GM20431 (cell line): ENCODE results near the gene ARHGAP32.

ENCODE experiments used
- in situ Hi-C: fragments of 300-500 bp; cut with MseI, MboI; formaldehyde crosslinking; loops from one replicate; pipeline ENCODE4 v1.15.0; 2020; ENCODE audit warnings: low sequenced_read_pairs; ENCODE audit not compliant: unreplicated experiment

ARHGAP32 gene

DNA sequence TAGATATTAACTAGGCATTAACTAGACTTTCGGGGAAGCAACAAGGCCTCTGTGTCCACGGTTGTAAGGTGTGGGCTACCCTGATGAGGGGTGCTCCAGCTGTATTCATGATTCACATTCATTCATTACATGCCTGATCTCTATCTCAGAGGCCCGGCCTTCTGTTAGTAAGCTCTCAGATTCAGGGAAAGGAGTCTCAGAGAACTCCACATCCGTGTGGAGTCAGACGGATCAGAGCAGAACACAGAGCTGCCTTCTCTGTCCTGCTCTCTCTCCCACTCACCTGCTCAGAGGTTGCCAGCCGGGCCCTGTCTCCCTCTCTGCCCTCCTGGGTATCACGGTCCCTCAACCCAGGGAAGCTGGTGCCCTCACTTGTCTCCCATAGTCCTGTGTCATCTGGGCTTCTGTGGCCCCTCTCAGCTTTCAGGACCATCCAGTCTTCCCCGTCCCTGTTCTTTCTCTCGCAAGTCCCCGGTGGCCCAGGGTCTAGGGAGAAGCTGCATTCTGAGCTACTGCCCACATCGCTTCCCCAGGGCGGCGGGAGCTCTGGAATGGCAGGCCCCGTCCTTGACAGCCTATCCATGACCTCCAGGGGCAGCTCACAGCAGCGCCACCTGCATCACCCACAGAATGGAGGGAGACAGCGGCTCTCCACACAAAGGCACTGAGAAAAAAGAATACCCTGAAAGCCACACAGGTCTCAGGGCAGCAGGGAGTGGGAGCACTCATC, 253.8 kb downstream of the ARHGAP32 start:
- in situ Hi-C loops = no loop called here

DNA sequence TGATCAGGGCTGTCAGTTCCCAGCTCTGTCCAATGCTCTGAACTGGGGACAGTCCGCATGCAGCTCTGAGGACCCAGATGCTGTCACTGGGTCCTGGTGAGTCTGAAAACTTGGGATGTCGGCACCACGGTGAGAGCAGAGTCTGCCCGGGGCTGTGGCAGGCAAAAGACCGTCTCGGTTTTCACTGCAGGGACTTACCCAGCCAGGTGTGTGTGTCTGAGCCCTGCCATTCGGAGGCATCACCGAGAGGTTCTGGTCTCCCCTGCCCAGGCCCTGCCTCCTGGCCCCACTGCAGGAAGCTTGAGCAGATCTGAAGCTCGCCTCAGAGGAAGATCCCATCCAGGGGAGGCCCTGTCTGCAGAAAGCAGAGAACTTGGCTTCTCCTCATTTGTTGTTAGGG, 254.6 kb downstream of the ARHGAP32 start:
- in situ Hi-C loops = no loop called here

DNA sequence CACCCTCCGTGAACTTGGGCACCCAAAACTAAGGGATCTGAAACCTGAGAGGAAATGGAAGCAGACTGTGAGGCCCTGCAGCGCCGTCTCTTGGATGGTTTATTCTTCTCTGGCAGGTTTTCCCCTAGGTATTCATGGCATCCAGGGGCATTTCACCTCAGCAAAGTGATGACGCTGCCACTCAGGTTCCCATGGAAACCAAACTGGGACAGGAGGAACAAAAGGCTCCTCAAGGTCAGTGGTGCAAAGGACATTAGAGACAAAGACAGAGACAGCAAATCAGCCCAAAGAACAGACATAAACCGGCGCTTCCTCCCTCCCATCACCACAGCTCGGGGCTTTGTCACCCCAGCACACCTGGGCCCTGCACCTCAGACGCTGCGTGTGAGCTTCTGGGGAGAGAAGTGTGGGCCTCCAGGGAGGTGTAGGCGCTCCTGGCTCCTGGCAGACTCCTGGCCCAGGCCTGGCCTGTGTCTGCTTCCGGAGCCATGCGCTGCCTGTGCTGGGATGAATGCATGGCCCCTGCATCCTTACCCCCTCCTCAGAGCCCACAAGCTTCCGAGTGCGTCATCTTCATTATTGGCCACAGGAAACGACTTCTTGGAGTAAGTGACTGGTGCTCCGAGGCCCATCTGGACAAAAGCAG, 255.4 kb downstream of the ARHGAP32 start:
- in situ Hi-C loops = no loop called here

DNA sequence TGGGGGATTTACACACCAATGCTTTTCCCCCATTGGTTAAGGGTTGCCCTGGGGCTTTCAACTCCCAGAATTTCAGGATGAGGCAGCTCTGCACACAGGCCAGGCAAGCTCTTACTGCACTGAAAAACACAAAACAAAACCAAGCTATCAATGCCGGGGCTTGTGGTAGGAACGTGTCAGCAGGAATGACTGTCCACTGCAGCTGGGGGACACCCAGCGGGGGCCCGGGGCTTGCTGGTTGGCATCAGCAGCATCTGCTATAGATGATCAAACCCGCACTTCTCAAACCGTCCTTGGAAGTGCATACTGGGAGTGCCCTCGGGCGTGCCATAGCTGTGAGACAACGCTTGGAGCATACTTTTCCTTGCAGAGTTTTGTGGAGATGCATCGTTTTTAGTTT, 257.2 kb downstream of the ARHGAP32 start:
- in situ Hi-C loops = no loop called here

DNA sequence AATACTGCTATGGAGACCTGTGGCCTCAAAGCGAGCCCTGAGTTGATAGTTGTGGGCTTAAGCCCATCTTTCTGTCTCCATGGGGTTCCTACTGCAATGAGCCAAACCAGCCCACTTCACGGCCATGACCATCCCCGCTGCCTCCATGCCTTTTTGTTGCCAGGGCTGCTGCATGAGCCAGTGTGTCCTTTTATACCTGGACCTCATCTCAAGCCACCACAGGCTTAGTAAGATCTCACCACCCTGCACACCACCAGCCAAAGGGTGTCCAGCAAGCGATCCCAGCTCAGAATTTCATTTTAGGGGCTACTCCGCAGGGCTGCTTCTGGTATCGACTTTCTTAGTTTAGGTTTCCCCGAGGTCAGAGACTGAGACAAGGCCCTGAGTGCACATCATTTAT, 257.8 kb downstream of the ARHGAP32 start:
- in situ Hi-C loops = no loop called here

DNA sequence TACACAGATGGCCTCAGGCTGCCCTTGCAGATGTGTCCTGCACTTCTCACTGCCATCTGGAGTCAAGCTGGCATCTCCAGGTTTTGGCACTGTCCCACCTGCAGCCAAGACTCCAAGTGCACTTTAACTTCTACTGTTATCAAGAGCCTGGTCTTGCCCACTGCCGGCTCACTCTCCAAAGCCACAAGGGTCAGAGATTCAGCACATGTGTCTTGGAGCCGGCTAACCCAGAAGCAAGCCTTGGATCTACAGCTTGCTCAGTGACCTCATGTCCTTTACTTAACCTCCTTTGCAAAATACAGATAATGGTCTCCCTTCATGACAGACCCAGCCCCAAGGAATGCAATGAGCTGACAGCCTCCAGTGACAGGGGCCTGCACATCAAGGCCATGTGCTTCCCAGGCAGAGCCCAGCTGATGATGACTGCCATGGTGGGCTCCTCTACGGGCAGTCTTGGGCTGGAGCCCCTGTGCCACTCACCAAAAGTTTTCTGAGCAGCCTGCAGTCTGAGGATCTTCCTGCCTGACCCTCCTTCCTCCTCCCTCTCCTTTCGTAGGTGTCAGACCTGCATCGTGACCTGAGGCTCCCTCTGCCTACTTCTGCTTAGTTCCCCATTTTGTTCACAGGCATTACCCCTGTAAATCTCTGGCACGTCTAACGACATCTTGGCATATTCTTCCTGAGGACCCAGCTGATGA, 258.5 kb downstream of the ARHGAP32 start:
- in situ Hi-C loops = no loop called here

DNA sequence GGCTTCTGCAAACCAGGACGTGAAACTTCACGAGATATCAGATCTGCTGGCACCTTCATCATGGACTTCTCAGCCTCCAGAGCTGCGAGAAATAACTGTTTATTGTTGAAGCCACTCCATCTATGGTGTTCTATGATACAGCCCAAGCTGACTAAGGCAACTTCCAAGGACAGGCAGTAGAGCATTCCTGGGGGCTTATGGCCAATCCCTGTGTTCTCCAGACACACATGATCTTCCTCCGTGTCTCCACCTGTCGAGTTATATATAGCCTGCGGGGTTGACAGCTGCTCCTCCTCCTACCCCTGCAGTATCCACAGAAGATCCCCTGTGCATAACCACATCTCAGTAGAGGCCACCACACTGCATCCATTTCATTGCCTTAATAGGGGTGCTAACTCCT, 260.5 kb downstream of the ARHGAP32 start:
- in situ Hi-C loops = no loop called here

DNA sequence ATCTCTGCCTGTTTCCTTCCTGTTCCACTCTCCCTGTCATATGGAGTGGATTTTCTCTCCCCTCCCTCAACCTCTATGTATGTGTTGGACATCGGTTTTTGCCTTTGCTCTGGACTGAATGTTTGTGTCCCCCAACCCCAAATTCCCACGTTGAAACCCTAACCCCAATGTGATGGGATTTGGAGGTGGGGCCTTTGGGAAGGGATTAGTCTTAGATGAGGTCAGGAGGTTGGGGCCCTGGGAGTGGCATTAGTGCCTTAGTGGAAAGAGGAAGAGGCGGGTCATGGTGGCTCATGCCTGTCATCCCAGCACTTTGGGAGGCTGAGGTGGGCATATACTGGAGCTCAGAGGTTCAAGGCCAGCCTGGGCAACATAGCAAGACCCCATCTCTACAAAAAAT, 261.1 kb downstream of the ARHGAP32 start:
- in situ Hi-C loops = no loop called here

DNA sequence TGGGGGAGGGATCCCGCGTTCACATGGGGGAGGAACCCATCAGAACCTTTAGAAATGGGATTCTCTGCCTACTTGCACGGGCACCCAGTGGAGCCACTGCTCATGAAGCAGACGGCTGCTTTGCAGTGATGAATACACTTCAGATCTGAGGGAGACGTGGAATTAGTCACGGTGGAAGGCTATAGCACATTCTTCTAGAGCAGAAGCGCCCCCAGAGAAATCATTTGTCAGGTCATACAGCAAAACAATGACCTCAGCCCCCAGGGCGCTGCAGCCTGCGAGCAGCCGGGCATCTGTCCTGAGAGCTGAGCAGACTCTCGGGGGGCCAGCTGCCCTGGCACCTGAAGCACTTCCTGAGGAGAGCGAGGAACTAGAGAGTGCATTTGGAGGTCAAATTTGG, 262.1 kb downstream of the ARHGAP32 start:
- in situ Hi-C loops = no loop called here

DNA sequence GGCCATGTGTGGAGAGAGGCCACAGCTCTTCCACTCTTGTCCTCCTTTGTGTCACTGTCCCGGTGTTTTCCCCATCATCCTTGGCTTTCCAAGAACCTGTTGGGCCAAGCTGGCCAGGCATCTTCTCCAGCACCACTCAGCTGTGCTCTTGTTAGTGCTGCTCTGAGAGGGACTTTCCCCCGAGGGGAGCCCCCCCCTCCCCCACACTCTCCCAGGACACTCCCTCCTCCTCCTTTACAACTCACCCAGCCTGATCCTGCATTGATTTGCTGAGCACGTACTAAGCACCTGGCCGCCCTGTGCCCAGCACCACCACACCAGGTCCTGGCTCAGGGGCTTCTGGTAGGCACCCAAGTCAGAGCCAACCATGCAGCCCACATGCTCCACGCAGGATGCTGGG, 262.7 kb downstream of the ARHGAP32 start:
- in situ Hi-C loops = no loop called here

DNA sequence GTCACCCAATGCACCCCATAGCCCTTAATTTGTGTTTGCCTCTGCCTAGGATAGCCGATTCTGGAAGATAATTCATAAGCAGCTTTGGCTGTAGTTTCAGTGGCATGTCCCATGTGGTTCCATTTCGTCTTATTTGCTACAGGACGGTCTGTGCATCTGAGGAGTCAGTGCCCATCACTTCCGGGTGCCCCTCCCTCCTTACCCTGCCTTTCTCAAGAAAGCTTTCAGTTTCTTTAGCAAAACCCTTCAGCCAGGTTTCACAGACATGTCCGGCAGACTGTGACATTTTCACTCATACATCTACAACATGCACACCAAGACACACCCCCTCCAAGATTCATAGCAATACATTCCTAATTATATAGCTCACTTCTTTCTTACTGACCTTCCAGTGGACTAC, 263.7 kb downstream of the ARHGAP32 start:
- in situ Hi-C loops = no loop called here

DNA sequence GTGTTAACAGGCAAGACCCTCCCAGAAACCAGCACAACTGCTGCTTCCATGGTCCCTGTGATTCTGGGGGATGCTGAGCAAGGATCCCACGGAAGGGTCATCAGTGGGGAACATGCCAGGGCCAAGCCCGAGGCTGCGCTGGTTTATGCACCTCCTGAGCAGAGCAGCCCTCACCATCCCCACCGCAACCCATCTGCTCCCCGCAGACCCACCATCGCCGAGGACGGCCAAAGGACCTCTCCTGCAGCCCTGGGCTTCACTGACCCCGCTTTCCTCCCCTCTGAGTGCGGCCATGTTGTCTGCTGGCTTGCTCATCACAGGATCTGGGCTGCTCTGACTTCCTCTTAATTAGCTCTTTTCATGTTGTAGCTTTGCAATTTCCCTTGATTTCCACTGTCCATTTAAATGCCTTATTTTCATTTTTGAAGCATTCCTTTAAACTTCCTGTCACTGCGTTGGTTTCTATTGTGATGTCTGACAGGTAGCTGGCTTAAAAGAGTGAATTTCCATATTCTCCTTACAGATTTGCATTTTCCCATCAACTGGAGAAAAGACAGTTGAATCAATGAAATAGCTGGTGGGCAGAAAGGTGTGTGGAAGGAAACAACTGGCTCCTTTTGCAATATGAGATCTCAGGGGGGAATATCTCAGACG, 264.3 kb downstream of the ARHGAP32 start:
- in situ Hi-C loops = no loop called here

DNA sequence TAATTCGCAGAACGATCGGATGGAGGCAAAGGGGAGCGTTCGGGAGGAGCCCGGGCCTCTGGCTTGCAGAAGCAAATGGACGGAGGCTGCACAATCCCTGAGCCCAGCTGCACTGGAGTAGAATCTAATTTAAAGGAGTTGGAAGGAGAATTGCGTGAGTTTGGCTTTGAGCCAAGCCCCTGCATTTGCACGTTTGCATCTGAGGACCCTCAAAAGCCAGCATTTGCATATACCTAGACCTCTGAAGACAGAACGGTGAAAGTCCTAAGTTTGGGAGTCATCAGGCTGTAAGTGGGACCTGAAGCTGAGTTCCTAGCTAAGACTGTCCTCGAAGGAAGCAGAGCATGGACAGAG, 265.0 kb downstream of the ARHGAP32 start:
- in situ Hi-C loops = no loop called here

DNA sequence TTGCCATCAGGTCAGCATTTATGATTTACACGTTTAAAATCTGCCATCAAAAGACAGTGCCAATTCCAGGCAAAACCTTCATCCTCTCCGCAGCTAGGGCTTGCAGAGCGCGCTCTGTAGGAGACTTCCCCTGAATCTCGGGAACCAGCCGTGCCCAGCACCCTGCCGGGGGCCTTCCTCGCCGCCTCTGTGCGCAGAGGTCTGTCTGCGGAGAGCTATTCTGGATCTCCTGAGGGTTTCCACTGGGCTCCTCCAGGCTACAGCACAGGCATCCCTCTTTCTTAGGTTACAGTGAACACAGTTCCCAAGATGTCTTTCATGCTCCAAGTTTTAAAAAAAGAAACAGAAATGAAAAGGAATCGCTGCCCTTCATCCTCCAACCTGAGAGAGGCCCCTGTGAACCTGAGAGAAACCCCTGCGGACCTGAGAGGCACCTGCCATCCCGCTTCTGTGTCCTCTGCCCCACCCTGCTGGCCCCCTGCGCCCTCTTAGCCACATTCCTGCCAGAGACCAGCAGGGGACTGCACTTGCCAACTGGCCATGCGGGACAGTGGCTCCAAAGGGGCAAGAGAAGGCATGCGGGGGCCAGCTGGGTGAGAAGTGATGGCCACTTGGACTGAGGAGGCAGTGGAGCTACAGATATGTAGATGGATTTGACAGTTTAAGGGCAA, 265.6 kb downstream of the ARHGAP32 start:
- in situ Hi-C loops = no loop called here

DNA sequence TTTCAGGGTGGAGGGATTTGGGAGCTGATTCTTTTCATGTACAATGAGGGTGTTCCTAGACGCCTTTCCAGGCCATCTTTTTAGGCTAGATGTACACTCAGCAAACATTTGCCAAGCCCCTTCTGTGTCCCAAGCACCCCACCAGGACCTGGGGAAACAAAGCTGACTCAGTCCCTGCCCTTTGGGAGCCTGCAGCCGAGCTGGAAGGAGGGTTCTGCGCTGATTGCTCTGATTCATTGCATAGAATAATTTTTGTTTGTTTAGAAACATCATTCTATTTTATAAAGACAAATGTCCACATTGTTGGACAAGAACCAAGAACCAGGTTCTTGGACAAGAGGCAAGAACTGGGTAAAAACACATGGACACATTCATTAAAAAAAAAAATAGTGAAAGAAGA, 266.1 kb downstream of the ARHGAP32 start:
- in situ Hi-C loops = no loop called here

DNA sequence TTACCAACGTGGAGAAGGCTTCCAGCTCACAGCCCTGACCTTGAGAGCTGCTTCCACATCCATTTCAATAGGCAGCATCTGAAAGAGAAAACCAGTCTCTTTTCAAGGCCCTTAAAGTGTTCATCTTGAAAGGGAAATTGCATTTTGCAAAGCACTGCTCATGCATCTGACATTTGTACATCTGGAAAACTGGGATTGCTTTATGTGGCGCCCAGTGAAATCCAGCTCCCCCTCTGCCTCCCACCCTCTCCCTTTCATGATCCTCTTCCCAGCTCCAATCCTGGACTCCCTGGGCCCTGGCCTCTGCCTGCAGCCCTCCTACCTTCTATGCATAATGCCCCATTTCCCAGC, 266.9 kb downstream of the ARHGAP32 start:
- in situ Hi-C loops = no loop called here

DNA sequence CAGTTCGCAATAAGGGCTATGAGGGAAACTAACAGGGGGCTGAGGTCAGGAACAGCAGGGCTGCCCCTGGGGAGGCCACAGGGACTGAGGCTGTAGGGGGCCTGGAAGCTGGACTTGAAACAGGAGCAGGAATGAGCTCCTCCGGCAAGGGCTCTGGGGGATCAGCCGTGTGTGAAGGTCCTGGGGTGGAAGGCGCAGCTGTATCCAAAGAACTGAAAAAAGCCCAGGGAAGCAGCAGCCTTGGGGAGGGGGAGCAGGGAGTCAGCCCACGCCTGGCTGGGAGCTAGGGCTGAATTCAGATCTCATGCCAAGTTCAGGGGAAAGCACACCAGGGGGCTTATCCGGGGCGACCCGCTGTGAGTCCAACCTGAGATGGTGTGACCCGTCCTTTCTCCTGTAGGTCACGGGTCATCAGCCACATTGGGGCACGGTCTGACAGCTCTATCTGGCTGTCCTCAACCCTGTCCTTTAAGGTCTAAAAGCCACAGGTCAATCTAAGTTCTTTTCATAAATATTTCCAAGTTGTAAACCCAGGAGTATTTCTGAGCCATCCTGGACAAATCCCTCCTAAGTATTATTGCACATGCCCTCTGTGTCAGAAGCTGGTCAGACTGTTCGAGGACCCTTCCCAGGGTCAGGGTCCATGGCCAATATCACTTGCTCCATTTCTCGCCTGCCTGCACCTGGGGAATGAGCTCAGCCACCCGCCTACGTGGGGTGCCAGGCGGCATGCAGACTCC, 267.4 kb downstream of the ARHGAP32 start:
- in situ Hi-C loops = no loop called here

DNA sequence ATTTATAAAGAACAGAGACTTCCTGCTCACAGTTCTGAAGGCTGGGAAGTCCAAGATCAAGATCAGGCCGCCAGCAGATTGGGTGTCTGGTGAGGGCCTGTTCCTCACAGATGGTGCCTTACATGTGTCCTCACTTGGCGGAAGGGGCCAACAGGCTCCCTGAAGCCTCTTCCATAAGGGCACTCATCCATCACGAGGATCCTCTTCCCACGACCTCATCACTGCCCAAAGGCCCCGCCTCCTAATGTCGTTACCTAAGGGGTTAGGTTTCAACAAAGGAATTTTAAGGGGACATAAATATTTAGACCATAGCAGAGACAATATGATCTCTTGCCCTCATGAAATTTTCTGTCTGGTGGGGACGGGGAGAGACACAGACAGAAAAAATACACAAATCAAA, 268.0 kb downstream of the ARHGAP32 start:
- in situ Hi-C loops = no loop called here

DNA sequence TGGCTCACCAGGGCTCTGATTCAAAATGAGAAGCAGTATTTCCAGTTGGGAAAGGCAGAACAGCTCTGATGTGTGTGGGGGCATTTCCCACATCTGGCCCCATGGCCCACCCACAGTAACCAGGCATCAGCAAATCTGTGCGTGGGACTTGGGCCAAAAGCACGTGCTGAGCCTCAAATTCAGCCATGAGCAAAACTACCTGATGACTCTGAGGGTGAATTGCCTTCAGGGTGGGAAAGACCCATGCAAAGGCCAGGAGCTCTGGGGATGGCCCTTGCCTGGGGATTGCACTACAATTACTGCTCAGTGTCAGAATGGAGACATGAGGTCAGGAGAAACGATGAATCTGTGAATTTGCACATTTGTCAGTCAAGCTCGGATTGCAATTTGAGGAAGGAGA, 270.3 kb downstream of the ARHGAP32 start:
- in situ Hi-C loops = no loop called here

DNA sequence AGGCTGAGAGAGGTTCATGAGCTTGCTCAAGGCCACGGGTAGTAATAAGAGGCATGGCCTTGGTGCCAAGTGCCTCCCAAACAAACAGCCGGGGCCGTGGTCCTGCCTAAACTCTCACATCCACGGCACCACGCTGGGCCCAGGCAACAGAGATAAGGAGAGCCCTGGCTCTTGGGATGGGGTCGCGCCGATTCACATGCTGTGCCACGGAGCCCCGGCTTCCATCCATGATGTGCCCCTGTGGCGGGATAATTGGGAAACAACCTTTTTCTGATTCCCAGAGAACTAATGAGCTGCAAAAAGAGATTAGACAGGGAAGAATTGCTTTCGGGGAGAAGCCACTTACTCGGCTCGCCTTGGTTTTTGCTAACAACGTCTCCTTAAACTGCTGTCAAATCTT, 271.5 kb downstream of the ARHGAP32 start:
- in situ Hi-C loops = no loop called here
